DND-41 (cell line): Measurements from ENCODE around the gene TEX10.

ENCODE experiments used
- EZH2 ChIP-seq: IDR thresholded peaks from 3 replicates; pipeline ENCODE4 v1.6.1; 2012; ENCODE audit warnings: borderline replicate concordance, low read depth, mild to moderate bottlenecking, moderate library complexity, low read length, inconsistent platforms; ENCODE audit not compliant: severe bottlenecking
- TF ChIP-seq, protein P1 (sequence below): IDR thresholded peaks from 2 replicates; pipeline ENCODE4 v1.5.1; 2012; ENCODE audit warnings: borderline replicate concordance, low read length, moderate library complexity, mild to moderate bottlenecking; ENCODE audit not compliant: poor library complexity, severe bottlenecking; ENCODE audit errors: extremely low read depth

DNA sequence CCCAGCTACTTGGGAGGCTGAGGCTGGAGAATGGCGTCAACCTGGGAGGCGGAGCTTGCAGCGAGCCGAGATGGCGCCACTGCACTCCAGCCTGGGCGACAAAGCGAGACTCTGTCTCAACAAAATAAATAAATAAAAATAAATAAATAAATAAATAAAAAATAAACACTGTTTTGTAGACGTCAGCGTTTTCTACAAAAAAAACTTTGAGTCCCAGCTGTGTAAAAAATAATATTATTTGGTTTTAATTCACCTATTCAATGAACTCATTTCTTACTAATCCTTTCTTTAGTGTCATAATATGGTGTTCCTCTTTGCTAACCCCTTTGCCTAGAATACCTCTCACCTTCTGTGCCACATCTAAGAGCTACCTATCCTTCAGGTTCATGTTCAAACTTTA, 44.0 kb upstream of the TEX10 start:
- TF ChIP-seq, protein P1, sequence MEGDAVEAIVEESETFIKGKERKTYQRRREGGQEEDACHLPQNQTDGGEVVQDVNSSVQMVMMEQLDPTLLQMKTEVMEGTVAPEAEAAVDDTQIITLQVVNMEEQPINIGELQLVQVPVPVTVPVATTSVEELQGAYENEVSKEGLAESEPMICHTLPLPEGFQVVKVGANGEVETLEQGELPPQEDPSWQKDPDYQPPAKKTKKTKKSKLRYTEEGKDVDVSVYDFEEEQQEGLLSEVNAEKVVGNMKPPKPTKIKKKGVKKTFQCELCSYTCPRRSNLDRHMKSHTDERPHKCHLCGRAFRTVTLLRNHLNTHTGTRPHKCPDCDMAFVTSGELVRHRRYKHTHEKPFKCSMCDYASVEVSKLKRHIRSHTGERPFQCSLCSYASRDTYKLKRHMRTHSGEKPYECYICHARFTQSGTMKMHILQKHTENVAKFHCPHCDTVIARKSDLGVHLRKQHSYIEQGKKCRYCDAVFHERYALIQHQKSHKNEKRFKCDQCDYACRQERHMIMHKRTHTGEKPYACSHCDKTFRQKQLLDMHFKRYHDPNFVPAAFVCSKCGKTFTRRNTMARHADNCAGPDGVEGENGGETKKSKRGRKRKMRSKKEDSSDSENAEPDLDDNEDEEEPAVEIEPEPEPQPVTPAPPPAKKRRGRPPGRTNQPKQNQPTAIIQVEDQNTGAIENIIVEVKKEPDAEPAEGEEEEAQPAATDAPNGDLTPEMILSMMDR = no peak
- TF ChIP-seq EZH2 = no peak
